HL-60 (cell line): Measurements from ENCODE around the gene WDR83.

Experiments
- POLR2AphosphoS5 ChIP-seq: IDR thresholded peaks from 2 replicates; pipeline ENCODE4 v1.6.1; 2012; ENCODE audit warnings: low read depth
- SPI1 ChIP-seq: IDR thresholded peaks from 2 replicates; pipeline ENCODE4 v1.6.1; 2012; ENCODE audit warnings: low read depth, mild to moderate bottlenecking, borderline replicate concordance
- TF ChIP-seq, protein P1 (sequence below): IDR thresholded peaks from one replicate; pipeline ENCODE4 v1.5.1; 2011; ENCODE audit warnings: low read length, control low read depth, inconsistent platforms; ENCODE audit not compliant: insufficient read depth
- TF ChIP-seq, protein P2 (sequence below): IDR thresholded peaks from 2 replicates; pipeline ENCODE4 v1.6.1; 2012; ENCODE audit warnings: low read depth; ENCODE audit not compliant: insufficient replicate concordance

GRCh38 chr19:12721656-12722565 lies 55.3 kb downstream of the WDR83 start:
- TF ChIP-seq, protein P1, sequence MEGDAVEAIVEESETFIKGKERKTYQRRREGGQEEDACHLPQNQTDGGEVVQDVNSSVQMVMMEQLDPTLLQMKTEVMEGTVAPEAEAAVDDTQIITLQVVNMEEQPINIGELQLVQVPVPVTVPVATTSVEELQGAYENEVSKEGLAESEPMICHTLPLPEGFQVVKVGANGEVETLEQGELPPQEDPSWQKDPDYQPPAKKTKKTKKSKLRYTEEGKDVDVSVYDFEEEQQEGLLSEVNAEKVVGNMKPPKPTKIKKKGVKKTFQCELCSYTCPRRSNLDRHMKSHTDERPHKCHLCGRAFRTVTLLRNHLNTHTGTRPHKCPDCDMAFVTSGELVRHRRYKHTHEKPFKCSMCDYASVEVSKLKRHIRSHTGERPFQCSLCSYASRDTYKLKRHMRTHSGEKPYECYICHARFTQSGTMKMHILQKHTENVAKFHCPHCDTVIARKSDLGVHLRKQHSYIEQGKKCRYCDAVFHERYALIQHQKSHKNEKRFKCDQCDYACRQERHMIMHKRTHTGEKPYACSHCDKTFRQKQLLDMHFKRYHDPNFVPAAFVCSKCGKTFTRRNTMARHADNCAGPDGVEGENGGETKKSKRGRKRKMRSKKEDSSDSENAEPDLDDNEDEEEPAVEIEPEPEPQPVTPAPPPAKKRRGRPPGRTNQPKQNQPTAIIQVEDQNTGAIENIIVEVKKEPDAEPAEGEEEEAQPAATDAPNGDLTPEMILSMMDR: no peak
- TF ChIP-seq, protein P2, sequence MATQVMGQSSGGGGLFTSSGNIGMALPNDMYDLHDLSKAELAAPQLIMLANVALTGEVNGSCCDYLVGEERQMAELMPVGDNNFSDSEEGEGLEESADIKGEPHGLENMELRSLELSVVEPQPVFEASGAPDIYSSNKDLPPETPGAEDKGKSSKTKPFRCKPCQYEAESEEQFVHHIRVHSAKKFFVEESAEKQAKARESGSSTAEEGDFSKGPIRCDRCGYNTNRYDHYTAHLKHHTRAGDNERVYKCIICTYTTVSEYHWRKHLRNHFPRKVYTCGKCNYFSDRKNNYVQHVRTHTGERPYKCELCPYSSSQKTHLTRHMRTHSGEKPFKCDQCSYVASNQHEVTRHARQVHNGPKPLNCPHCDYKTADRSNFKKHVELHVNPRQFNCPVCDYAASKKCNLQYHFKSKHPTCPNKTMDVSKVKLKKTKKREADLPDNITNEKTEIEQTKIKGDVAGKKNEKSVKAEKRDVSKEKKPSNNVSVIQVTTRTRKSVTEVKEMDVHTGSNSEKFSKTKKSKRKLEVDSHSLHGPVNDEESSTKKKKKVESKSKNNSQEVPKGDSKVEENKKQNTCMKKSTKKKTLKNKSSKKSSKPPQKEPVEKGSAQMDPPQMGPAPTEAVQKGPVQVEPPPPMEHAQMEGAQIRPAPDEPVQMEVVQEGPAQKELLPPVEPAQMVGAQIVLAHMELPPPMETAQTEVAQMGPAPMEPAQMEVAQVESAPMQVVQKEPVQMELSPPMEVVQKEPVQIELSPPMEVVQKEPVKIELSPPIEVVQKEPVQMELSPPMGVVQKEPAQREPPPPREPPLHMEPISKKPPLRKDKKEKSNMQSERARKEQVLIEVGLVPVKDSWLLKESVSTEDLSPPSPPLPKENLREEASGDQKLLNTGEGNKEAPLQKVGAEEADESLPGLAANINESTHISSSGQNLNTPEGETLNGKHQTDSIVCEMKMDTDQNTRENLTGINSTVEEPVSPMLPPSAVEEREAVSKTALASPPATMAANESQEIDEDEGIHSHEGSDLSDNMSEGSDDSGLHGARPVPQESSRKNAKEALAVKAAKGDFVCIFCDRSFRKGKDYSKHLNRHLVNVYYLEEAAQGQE: no peak
- TF ChIP-seq SPI1: no peak
- no peak for TF ChIP-seq POLR2AphosphoS5
